HG03039 (cell line): Measurements from ENCODE around the gene ETV3L.
A peak's percentile ranks its signal among the peaks of the same experiment; 100 is the strongest.

Source experiments
- ATAC-seq: cut with Tn5 transposase; IDR thresholded peaks from one replicate; pipeline ENCODE4 v1.9.1; 2021; ENCODE audit warnings: mild to moderate bottlenecking, moderate library complexity; ENCODE audit not compliant: unreplicated experiment

Gene ETV3L

GRCh38 chr1:157099633-157100009 is at the start of gene ETV3L:
Gene ETV3L (minus strand): TSS chr1:157099808. CDS start chr1:157099523, 285 bp downstream.
- ATAC-seq = no peak

GRCh38 chr1:157147906-157148700 is 48.5 kb upstream of the ETV3L start:
- no peak for ATAC-seq

GRCh38 chr1:157147037-157147436 is 47.4 kb upstream of the ETV3L start:
- no peak for ATAC-seq

- no peak for ATAC-seq
These were observed 46.6 kb upstream of the ETV3L start for GRCh38 chr1:157146244-157146643.

- no peak for ATAC-seq
These were observed 45.5 kb upstream of the ETV3L start for GRCh38 chr1:157145076-157145475.

- ATAC-seq = no peak
These were observed 44.9 kb upstream of the ETV3L start for GRCh38 chr1:157144509-157144908.

- no peak for ATAC-seq
These were observed 43.3 kb upstream of the ETV3L start for GRCh38 chr1:157142765-157143423.

GRCh38 chr1:157142201-157142600 is 42.6 kb upstream of the ETV3L start:
- no peak for ATAC-seq

GRCh38 chr1:157141212-157141855 is 41.7 kb upstream of the ETV3L start:
- no peak for ATAC-seq

GRCh38 chr1:157140063-157140588 is 40.5 kb upstream of the ETV3L start:
- no peak for ATAC-seq

- ATAC-seq = no peak
These were observed 39.6 kb upstream of the ETV3L start for GRCh38 chr1:157139052-157139715.

- ATAC-seq = peak; percentile 73
These were observed 38.8 kb upstream of the ETV3L start, which contains the start of gene ETV3 for GRCh38 chr1:157138220-157139051. Gene ETV3 (minus strand): TSS chr1:157138395. CDS start chr1:157136352, 2,043 bp downstream.

- no peak for ATAC-seq
These were observed 38.0 kb upstream of the ETV3L start for GRCh38 chr1:157137408-157138219.

- ATAC-seq = no peak
These were observed 37.4 kb upstream of the ETV3L start for GRCh38 chr1:157137046-157137407.

GRCh38 chr1:157136133-157136532 is 36.5 kb upstream of the ETV3L start:
- ATAC-seq = no peak

- ATAC-seq = no peak
These were observed 36.0 kb upstream of the ETV3L start for GRCh38 chr1:157135646-157136045.

GRCh38 chr1:157135070-157135469 is 35.5 kb upstream of the ETV3L start:
- ATAC-seq = no peak

- no peak for ATAC-seq
These were observed 34.8 kb upstream of the ETV3L start for GRCh38 chr1:157134442-157134841.

- no peak for ATAC-seq
These were observed 33.8 kb upstream of the ETV3L start for GRCh38 chr1:157133426-157133825.
